Prostate gland (tissue), 2 donors: ENCODE measurements around the gene PNMA8A. TPM values are rescaled to one million over a fixed set of nuclear protein-coding genes. Genes with fewer than 3 reads are reported as not detected.

Experiments
- DNase-seq: peaks from one replicate; pipeline ENCODE4 v3.0.0-alpha.2; 2019; ENCODE audit warnings: low spot score
- H3K27ac ChIP-seq, 2 donors: fragments of 200-600 bp; sonication (generic); 2 replicates each; pipeline ENCODE4 v1.5.1; 2017 to 2019
- H3K27me3 ChIP-seq: fragments of 200-600 bp; sonication (generic); replicated peaks from 2 replicates; pipeline ENCODE4 v1.5.1; 2019; ENCODE audit not compliant: insufficient read depth
- H3K36me3 ChIP-seq, 2 donors: fragments of 200-600 bp; sonication (generic); 1 replicate in 1 of 2; 2 replicates in 1 of 2; pipeline versions ENCODE4 v1.5.1 to v1.8.1; 2017 to 2019
- H3K4me1 ChIP-seq: fragments of 200-600 bp; sonication (generic); replicated peaks from 2 replicates; pipeline ENCODE4 v1.5.1; 2019
- H3K4me3 ChIP-seq, 2 donors: fragments of 200-600 bp; sonication (generic); 2 replicates each; pipeline ENCODE4 v1.5.1; 2017 to 2019
- H3K9me3 ChIP-seq: fragments of 200-600 bp; sonication (generic); 2 replicates; pipeline ENCODE4 v1.5.1; 2017
- POLR2A ChIP-seq: fragments of 450-650 bp; IDR thresholded peaks from one replicate; pipeline ENCODE4 v1.6.1; 2016; ENCODE audit warnings: antibody characterized with exemption, mild to moderate bottlenecking
- POLR2AphosphoS5 ChIP-seq: sonication (generic); formaldehyde crosslinking; IDR thresholded peaks from one replicate; pipeline ENCODE4 v1.6.1; 2017; ENCODE audit warnings: antibody characterized with exemption
- WGBS: methylation state at CpG from one replicate; pipeline ENCODE4 v1.1.5; 2018; 5-methylcytosine and 5-hydroxymethylcytosine counted together
- intact Hi-C: fragments of 100-400 bp; cut with DNase I; formaldehyde crosslinking; loops from one replicate; pipeline ENCODE4 v1.14.2; 2022
- total RNA-seq, 2 donors: library from RNA; depleted of rRNA; stranded (reverse); fragments of >200 nt; gene quantifications; one replicate each; pipeline ENCODE4 v1.1.0, GENCODE V29; 2016
- TF ChIP-seq, protein P1 (sequence below), 4 experiments: fragments of 200-600 bp in 2 of 4; fragments of 450-650 bp in 2 of 4; sonication (generic) in 2 of 4; IDR thresholded peaks; 1 replicate in 3 of 4; 2 replicates in 1 of 4; pipeline ENCODE4 v1.5.1; 2016 to 2019; ENCODE audit warnings: antibody characterized with exemption in 4 of 4, mild to moderate bottlenecking in 2 of 4, moderate library complexity in 2 of 4

PNMA8A gene
- total RNA-seq, 2 donors from 2014 or later, result 17.0 to 26.5 TPM

- WGBS, result 44% methylated on average over 17 of the region's 17 CpGs
- no peaks in the 10 kb centered on the region for H3K36me3 ChIP-seq
- intact Hi-C loops, result no loop called here
- H3K27me3 ChIP-seq, result peaks cover 3% of the 10 kb centered on the region
- H3K4me3 ChIP-seq, result peak overlapping the region; percentile 21 to 25
- no peaks in the 10 kb centered on the region for H3K9me3 ChIP-seq
- no peak overlapping the region for H3K27ac ChIP-seq
- H3K4me1 ChIP-seq, result no peaks in the 10 kb centered on the region
- no peak for DNase-seq
- TF ChIP-seq POLR2AphosphoS5 (no peak), POLR2A (no peak)
- TF ChIP-seq, protein P1, sequence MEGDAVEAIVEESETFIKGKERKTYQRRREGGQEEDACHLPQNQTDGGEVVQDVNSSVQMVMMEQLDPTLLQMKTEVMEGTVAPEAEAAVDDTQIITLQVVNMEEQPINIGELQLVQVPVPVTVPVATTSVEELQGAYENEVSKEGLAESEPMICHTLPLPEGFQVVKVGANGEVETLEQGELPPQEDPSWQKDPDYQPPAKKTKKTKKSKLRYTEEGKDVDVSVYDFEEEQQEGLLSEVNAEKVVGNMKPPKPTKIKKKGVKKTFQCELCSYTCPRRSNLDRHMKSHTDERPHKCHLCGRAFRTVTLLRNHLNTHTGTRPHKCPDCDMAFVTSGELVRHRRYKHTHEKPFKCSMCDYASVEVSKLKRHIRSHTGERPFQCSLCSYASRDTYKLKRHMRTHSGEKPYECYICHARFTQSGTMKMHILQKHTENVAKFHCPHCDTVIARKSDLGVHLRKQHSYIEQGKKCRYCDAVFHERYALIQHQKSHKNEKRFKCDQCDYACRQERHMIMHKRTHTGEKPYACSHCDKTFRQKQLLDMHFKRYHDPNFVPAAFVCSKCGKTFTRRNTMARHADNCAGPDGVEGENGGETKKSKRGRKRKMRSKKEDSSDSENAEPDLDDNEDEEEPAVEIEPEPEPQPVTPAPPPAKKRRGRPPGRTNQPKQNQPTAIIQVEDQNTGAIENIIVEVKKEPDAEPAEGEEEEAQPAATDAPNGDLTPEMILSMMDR (IDR thresholded peaks at IDR 0.05), result no peak
Measured at GRCh38 chr19:46492841-46493235, 21.5 kb upstream of the PNMA8A start.

- Histone ChIP-seq H3K9me3 (no peaks in the 10 kb centered on the region), H3K4me1 (no peaks in the 10 kb centered on the region), H3K4me3 (no peak overlapping the region), H3K27me3 (peaks cover 3% of the 10 kb centered on the region), H3K36me3 (no peaks in the 10 kb centered on the region), H3K27ac (no peak overlapping the region)
- TF ChIP-seq POLR2AphosphoS5, result no peak
- no peak for TF ChIP-seq POLR2A
- TF ChIP-seq, protein P1 (IDR thresholded peaks at IDR 0.05), result no peak
- no peak for DNase-seq
- 78% methylated on average over 16 of the region's 18 CpGs for WGBS
- intact Hi-C loops, result no loop called here
Measured at GRCh38 chr19:46491975-46492682, 20.8 kb upstream of the PNMA8A start.

DNA sequence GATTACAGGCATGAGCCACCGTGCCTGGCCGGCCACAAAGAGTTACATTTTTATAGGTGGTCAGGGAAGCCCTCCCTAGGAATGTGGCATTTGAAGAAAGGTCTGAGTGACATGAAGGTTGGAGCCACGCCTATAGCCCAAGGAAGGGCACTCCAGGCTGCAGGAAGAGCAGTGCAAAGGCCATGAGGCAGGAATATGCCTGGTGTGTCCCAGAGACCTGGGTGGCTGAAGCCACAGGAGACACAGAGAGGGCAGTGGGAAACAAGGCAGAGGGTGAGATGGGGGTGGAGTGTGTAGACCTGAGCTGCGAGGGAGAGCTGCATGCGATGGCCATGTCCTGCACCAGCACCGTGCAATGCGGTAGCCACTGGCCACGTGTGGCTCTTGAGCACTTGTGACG is 19.4 kb upstream of the PNMA8A start:
- TF ChIP-seq POLR2A (no peak), POLR2AphosphoS5 (no peak)
- TF ChIP-seq, protein P1 (IDR thresholded peaks at IDR 0.05), result no peak
- DNase-seq, result no peak
- Histone ChIP-seq H3K27ac (no peak overlapping the region), H3K9me3 (no peaks in the 10 kb centered on the region), H3K4me1 (no peaks in the 10 kb centered on the region), H3K27me3 (peaks cover 3% of the 10 kb centered on the region), H3K36me3 (no peaks in the 10 kb centered on the region), H3K4me3 (no peak overlapping the region)
- WGBS, result 89% methylated on average over 9 of the region's 9 CpGs
- intact Hi-C loops, result no loop called here

DNA sequence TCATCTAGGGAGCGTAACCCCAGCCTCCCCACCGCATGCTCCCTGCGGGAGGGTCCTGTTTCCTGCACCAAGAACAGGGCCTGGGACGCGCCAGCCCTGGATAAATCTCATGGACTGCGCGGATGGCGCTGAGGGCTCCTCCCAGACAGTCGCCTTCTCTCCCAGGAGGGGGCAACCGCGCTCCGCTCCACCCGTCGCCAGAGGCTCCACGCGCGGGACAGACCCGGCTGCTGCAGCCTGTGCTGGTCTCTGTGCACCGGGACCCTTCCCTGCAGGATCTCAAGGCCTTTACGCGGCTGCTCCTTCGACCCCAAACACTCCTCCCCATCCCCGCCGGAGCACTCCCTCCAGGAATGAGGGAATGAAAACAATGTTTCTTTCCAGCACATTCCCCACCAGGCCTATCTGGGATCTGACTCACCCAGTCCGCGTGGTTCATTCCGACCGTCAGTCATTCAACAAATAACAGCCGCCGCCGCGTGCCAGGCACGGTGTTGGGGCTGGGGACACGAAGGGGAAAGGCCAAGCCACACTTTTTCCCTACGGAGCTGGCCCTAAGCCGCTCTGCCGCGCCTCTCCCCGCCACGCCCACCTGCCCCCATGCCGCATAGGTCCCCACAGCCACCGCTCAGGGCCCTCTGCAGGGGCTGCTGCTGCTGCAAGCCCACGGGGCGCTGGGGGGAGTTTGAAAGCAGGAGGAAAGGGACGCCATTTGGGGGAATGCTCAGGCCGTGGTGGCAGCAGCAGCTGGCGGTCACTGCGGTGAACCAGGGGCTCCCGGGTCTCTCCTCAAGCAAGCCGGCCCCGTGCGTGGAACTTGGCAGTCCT is 18.3 kb upstream of the PNMA8A start:
- no peak overlapping the region for H3K4me3 ChIP-seq

More for the DNA sequence above, 18.3 kb upstream of the PNMA8A start:
- WGBS, result 25% methylated on average over 52 of the region's 52 CpGs
- Histone ChIP-seq H3K36me3 (no peaks in the 10 kb centered on the region), H3K4me1 (no peaks in the 10 kb centered on the region), H3K27ac (no peak overlapping the region), H3K9me3 (no peaks in the 10 kb centered on the region), H3K27me3 (peaks cover 3% of the 10 kb centered on the region)
- DNase-seq, result no peak
- TF ChIP-seq, protein P1 (IDR thresholded peaks at IDR 0.05), result no peak
- TF ChIP-seq POLR2A (no peak), POLR2AphosphoS5 (no peak)
- intact Hi-C loops, result loop anchor here (2.0 to 5.0 kb wide), 2 partner anchors 23 to 207 kb away; no protein-coding TSS in a partner anchor
